GM19468 (cell line): ENCODE results near the gene CRACDL.

Source experiments
- ATAC-seq: cut with Tn5 transposase; IDR thresholded peaks from one replicate; pipeline ENCODE4 v1.9.1; 2021; ENCODE audit warnings: mild to moderate bottlenecking, moderate library complexity, moderate number of reproducible peaks; ENCODE audit not compliant: unreplicated experiment; ENCODE audit errors: extremely low read depth

CRACDL gene

GRCh38 chr2:98828793-98829371 is 107.1 kb downstream of the CRACDL start:
- no peak for ATAC-seq

- no peak for ATAC-seq
Observed at GRCh38 chr2:98828369-98828744, 107.7 kb downstream of the CRACDL start.

DNA sequence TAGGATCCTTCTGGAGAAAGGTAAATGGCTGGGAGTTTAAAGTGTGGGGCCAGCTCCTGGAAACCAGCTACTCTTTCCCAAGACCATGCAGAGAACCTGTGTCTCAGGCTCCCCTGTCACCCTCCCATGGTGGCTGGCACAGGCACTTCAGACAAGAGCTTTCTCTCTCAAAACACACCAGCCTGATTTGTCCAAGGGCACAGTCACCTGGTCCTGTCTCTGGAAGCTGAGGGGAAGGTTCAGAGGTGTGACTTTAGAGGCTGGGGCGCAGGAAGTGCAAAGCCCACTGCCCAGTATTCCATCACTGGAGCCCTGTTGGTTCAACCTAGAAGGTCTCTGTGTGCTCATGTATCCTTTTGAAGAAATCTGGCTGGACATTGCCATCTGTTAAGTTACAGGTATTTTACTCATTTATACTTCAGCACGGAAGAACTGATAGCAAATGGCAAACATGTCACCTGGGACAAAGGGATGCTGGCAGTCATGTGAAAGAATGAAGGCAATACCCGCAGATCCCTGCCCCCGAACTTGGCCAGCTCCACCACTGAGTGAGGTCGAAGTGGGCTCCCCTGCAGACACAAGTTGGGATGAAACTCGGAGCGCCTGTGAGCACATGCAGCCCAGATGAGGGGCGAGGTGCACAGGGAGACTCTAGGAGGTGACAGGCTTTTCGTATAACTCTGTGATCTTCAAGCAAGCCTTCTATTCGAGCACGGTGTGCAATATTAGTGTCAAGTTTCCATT is 108.2 kb downstream of the CRACDL start:
- ATAC-seq = no peak

DNA sequence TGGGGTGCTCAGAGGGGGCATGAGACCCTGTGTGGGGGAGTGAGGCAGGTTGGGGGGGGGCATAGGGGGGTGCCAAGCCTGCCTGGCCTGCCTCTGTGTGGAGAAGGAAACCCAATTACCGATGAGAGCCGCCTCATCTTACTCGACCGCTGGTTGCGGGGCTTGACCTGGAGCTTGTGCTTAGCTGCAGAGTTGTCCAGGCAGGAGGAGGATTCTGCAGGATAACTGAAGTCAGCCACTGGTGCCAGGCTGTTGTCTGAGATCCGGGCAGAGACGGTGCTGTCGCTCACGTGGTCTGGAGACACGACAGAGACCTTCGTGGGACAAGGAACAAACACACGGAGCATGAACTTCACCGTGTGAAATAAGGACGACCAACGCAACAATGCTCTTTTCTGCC is 109.2 kb downstream of the CRACDL start:
- ATAC-seq = no peak

DNA sequence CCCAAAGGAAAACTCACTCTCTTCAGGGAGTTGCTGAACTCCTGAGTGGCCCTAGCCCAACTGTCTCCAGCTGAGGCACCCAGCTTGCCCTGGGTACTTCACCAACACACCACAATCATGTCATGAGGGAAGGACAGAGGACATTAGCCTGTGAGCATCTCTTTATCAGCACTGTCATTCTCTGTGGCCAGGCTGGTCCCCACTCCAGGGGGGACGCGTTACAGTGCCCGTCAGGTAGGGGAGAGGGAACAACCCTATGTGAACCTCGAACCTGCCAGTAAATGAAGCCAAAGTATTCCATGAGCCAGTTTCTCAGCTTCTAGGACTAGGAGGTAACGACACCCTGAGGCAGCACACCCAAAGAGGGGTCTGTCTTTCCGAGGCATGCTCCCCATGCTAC is 110.2 kb downstream of the CRACDL start:
- ATAC-seq = no peak

DNA sequence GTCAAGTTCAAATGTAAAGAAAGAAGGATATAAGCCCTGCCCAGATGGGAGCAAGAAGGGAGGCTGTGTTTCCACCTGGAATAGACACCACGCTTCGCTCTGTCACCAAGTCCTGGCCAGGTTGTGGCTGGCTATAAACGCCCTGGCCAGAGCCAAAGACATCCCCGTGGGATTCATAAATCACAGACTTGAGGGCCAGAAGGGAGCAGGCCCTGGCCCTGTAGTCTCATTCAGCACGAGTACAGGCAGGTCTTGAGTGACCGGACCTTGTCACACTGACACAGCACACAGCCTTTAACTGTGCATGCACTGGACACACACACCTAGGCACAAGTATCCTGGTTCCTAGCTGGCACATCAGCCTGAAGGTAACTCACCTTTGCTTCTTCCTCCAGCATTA is 110.6 kb downstream of the CRACDL start:
- no peak for ATAC-seq

- ATAC-seq = no peak
Observed at GRCh38 chr2:98825020-98825350, 111.0 kb downstream of the CRACDL start.

DNA sequence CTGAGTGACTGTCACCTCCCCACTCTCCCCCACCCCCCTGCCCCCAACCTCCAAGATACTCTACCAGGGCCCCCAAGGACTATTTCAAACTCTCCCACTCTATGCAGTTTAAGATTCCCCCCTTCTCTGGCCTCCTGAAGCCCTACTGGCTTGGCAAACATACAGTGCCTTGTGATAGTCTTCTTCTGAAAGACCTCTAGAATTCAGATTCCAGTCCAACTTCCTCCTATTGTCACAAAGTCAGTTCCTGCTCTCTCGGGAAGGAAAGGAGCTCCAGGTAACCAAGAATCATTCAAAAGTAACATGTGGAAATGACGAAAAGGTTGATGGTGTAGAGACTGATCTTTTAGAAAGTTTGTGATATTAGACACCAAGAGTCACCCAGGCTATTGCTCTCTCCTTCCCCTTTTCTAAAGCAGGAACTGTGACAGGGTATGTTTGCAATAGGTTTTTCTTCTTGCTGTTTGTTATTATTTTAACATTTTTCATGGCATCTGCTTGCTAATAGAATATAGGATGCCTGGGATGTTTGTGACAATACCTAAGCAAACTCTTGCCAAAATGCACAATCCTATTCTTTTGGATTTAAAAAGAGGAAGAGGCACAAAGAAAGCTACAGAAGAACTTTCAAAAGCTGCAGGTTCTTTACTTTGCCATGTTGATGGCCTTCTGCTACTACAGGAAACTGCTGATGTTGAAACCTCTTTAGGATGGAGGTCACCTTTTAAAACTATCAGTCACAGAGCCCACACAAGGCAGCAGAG is 111.6 kb downstream of the CRACDL start:
- ATAC-seq = no peak

DNA sequence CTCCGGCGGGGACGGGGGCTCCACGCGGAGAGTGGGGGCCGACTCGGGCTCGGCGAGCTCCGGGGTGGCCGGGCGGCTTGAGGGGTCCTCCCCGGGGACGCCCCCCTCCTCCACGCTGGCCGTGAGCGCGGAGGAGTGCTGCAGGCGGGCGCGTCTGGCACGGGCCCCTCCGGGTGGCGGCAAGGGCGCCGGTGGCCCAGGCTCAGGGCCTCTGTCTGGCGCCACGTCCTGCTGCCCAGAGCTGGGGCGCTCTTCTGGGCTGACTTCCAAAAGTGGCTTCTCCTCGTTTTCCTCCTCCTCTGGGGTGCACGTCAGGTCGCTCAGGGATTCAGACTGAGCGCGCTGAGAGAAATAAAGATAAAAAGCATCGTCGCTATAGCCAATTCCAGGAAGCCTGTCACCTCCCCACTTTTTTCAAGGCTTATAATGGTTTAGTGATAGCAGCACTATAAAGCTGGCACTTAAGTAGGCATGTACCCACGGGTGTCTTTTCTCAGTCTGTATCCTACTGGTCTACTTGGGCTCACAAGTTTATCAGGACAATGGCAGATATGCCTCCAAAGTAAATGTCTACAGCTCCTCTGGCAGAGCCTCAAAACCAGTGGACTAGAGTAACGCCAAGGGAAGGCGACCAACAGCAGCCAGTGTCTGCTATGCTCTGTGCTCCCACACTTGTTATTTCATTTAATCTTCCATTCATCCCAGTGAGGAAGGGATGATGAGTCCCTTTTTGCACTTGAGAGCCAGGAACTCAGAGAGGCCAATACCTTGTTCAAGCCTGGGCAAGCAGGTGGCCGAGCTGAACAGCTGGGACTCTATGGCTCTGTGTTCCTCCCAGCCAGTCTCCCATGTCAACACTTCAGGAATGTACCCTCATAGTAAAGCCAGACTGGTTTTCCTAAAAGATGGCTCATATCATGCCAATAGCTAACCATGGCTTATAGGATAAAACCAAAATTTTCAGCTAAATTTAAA is 112.5 kb downstream of the CRACDL start:
- no peak for ATAC-seq

- no peak for ATAC-seq
Observed at GRCh38 chr2:98822301-98823164, 113.5 kb downstream of the CRACDL start.

- no peak for ATAC-seq
Observed at GRCh38 chr2:98821629-98822135, 114.3 kb downstream of the CRACDL start.

GRCh38 chr2:98819231-98819766 is 116.7 kb downstream of the CRACDL start:
- no peak for ATAC-seq

DNA sequence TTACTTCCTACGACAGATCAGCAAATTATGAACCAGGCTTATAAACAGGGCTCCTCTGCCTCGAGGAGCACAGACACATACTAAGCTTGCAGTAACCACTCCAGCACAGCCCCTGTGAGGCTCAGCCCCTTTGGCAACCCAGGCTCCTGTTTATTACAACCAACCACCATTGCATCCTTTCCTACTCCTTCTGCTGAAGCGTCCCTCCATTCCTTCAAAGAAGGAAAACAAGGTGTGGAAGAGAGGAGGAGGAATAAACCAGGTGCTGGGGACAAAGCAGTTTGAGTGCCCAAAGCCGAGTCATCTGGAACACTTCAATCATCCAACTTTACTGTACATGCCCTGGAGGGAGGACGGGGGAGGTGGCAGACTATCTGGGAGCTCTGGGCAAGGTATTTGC is 117.9 kb downstream of the CRACDL start:
- ATAC-seq = no peak

DNA sequence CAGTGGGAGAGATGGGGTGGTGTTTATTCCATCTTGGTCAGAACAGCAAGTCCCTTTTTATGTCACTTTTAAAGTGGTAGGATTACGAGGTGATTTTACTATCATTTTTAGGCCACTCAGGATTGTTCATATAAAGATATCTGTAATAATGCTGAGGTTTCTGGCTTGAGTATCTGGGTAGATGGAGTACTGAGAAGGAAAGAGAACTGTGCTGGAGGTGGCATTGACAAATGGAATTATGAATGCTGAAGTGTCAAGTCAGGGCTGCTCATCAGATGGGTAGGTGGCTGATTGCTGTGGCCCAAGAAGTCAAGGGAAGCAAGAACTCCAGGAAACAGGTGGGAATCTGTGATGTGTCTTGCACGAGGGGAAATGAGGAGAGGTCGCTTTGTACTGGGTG is 119.7 kb downstream of the CRACDL start:
- no peak for ATAC-seq

GRCh38 chr2:98815795-98816194 is 120.2 kb downstream of the CRACDL start:
- no peak for ATAC-seq

- ATAC-seq = no peak
Observed at GRCh38 chr2:98811766-98812165, 124.3 kb downstream of the CRACDL start.

DNA sequence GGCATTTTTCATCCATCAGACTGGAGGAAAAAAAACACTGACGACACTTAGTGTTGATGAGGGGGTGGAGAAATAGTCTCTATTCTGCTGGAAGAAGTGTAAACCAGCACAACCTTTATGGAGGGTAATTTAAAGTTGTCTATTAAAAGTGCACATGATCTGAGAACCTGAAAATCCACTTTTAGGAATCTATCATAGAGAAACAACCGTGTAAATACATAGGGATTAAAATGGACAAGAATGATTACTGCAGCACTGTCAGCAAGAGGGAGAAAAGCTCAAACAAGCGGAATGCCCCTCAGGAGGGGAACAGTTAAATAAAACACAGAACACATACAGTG is 125.5 kb downstream of the CRACDL start:
- no peak for ATAC-seq

DNA sequence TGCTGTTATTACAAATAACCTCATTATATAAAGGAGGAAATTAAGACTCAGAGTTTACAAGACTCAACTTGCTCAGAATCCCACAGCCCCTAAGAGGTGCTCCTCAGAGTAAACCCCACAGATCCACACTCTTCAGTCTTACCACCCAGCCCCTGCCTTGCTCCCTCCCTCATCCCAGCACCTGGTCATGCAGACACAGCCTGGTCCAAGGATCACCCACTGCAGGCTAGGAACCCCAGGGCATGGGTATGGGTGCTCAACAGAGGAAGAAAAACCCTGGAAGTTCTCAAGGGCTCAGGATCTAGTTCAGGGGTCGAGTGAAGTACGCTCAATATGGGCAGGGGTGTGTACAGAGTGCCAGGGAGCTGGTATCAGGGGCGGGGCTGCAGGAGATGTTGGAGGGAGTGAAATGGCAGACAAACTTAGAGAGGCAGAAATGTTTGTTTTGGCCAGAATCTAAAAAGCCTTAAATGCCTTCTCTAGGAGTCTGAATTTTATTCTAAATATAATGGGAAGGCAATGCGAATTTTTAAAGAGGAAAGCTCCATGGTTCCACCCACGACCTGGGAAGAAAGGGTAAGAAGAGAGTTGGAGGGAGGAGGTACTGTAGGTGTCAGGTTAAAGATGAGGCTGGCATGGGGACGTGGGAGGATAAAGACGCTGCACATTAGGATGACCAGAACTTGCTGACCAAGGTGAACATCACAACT is 126.0 kb downstream of the CRACDL start:
- no peak for ATAC-seq

DNA sequence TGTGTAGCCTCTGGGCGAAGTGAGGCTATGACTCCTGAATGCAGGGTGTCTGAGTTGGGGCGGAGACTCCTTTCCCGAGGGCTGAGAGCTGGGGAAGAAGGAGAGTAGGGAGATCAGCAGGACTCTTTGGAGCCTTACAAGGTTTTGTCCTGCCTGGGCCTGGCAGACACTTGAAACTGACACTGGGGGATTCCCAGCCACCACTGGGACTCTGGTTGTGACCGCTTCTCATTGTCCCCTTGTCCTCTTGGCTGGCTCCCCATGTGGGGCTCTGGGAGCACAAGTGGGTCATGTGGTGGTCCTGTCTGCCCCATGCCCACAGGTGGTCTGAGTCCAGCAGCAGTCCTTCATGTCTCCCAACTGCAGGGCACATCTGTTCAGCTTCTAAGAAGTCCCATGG is 126.9 kb downstream of the CRACDL start:
- ATAC-seq = no peak
